NAMALWA (cell line): ENCODE measurements around the gene HDAC9.
A peak's percentile ranks its signal among the peaks of the same experiment; 100 is the strongest.

Source experiments
- DNase-seq: peaks from one replicate; pipeline ENCODE4 v3.0.0-alpha.2; 2015; ENCODE audit warnings: low spot score

Gene HDAC9

GRCh38 chr7:18494821-18495408 is 634 bp upstream of the HDAC9 start:
- no peak for DNase-seq

- DNase-seq: no peak
Measured at GRCh38 chr7:18496341-18496700, 772 bp downstream of the HDAC9 start.

DNA sequence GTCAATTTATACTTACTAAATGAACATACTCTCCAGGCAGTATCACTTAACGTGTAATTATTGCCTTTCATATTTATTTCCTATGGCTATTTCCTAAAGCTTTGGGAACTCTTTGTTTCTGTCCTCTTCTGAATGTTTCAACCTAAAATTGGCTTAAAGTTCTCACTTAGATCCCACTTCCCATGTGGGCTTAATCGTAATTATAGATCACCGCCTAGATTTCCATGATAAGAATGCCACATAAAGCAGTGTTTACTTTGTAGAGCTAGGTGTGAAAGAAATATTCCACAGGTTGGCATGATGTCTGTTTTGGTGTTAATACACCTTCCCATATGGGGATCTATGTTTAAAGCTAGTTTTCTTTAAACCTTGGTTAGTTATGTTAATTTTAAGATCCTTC is 1.5 kb downstream of the HDAC9 start:
- DNase-seq: no peak

GRCh38 chr7:18497800-18498199 is 2.3 kb downstream of the HDAC9 start:
- peak; percentile 44 for DNase-seq

DNA sequence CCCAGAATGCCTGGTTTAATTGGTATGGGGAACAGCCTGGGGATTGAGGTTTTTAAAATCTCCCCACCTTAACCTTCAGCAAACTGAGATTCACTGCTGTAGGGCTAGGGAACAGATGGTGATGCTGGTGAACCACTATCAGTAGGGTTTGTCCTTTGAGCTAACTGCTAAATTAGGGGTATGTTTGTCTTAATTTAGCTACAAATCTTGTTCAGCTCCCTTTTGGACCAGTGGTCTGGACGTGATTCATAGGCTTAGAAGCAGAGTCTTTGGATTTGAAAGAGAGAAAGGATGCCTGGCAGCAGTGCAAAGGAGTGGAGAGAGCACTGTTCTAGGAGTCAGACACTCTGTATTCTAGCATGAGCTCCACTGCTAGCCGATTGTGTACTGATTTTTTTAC is 2.8 kb downstream of the HDAC9 start:
- DNase-seq: peak; percentile 45

DNA sequence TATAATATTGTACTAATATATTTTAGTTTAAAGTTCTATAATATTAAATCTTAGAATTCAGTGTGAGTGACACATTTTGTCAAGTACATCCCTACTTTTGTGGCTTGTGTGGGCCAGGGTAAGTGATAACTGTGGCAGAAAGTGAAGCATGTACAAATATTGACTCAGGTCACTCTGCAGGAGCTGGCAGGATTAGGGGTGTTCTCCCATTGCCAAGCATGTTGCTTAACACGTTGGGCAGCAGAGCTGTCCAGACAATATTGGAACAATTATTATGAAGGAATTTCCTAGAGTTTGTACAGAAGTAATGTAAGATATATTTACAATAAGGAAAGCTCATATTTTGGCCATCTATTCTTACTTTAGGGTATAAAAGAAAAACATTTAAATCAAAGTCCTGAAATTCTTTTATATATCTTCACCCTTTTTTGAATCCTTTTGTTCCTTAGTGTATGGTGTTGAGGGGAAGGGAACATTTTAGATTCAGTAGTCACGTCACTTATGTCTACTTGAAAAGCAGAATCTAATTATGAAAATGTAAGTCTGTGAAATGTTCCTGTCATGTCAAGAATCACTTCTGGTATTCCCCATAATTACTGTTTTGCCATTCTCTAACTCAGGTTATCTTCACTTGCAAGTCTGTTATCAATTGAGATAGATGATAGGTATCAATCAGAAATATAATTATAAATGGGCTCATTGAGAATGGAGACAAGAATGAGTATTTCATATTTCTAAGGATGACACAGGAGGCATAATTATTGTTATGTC is 4.0 kb downstream of the HDAC9 start:
- DNase-seq: peak; percentile 13

GRCh38 chr7:18503126-18503866 is 7.7 kb downstream of the HDAC9 start:
- peak; percentile 32 for DNase-seq

DNA sequence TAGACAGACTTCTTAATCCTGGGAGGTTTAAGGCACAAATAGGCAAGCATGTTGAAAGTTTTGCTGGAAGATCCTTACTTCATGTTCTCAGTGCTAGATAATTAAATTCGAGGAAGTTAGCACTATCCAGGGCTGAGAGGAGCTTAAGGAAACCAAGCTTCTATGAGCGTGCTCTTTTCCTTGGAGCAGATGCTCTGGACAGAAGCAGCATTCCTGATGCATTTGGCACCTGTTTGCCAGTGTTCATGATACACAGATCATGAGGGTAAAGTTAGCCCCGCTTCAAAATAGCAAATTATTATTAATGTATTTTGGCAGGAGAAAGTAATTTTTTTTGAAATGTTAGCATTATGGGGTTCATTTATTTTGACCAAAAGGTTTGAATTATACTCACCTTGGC is 9.4 kb downstream of the HDAC9 start:
- DNase-seq: peak; percentile 20

- peak; percentile 78 for DNase-seq
Measured at GRCh38 chr7:18505870-18506460, 10.4 kb downstream of the HDAC9 start.

- DNase-seq: peak; percentile 76
Measured at GRCh38 chr7:18508443-18509427, 13.2 kb downstream of the HDAC9 start.

- no peak for DNase-seq
Measured at GRCh38 chr7:18509481-18509880, 13.9 kb downstream of the HDAC9 start.

GRCh38 chr7:18511351-18512140 is 16.0 kb downstream of the HDAC9 start:
- DNase-seq: no peak

DNA sequence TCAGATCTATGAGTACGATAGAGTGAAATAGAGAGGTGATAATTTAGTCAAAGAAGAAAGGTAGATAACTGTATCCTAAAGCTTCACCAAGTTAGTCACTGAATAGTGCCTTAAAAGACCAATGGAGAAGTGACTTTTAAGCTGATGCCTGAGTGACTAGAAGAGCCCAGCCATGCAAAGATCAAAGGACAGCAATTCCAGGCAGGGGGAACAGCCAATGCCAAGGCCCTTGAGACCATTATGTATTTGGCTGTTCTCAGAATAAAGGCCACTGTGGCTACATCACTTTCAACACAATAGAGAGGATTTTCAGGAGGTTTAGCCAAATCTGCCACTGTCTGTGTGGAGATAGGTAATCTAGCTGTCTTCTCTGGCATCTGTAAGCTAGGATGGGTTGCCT is 17.8 kb downstream of the HDAC9 start:
- DNase-seq: peak; percentile 13

GRCh38 chr7:18515067-18515466 is 19.5 kb downstream of the HDAC9 start:
- DNase-seq: no peak

DNA sequence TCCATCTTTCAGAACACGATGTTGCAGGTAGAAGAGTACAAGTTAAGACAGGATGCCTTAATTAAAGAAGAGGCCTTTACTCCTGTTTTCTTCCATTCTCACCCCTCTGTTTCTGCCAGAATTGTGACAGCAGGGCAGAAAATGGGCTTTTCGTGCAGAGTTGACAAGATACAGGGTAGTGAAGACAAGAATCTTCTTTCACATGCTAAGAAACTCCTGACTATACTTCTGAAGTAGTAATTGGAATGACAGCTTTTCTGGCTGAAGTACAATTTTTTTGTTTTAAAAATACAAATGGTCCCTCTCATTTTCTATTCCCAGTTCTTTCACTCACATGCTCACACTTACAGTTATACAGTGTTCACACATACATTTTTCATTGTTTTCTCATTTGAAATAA is 22.1 kb downstream of the HDAC9 start:
- DNase-seq: peak; percentile 16

DNA sequence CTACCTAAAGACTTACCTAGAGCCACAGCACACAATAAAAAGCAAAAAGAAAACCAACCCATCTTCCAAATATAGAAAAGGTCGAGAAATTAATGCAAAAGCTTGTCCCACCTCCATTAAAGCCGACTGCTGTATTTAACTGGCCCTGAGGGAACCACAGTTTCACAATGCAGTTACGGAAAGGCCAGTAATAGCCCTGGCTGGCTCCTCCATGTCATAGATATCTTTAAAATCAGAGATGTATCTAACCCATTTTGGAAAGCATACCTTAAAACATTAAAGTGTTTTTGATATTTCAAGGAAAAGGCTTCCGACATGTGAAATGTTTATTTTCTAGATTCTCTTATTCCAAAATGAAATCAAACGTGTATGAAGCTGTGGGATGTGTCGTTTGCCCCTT is 23.0 kb downstream of the HDAC9 start:
- DNase-seq: no peak

DNA sequence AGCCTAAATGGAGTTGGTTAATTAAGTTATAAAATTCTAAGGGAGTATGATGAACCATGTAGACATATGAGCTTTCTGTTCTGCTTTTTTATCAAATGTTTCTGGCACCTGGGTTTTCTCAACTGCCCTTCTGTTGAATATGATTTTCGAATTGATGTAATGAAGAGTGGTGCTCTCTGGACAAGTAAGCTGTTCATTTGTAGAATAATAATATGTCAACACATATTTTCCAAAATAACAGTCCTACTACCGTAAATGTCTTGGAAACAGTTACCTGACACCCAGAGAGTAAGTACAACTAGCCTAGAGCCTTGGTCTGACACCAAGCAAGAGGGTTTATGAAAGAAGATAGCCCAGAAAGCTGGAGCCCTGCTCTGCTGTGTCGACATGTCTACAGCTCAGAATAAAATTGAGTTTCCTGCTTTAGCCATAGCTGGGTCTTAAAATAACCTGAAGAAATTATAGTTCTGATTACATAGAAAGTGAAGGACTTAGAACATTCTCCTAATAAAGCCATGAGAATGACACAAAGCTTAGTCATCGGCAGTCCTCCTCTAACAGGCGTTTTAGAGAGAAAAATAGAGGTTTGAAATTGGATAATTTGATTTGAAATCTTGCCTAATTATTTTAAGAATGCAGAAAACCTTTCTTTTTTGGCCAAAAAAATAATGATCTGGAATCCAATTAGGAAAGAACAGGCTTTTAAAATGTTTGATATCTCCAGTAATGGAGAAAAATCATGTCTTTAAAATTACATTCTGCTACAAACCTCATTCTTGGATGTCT is 25.1 kb downstream of the HDAC9 start:
- DNase-seq: peak; percentile 95

DNA sequence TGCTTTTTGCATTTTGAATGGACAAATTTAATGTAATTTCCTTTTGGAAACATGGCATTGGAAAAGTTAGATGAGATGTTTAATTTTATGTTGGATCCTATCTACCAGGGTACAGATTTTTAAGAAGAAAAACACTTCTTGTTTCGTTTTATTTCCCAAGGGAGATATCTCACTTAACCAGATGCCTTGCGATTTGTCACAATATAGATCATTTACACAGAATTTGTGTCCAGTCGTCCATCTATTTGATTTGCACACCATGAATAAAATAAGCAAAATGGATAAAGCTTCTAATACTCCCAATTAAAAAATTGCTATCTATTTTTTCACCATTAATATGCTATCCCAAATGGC is 25.7 kb downstream of the HDAC9 start:
- peak; percentile 81 for DNase-seq

GRCh38 chr7:18521945-18522566 is 26.5 kb downstream of the HDAC9 start:
- peak; percentile 80 for DNase-seq

DNA sequence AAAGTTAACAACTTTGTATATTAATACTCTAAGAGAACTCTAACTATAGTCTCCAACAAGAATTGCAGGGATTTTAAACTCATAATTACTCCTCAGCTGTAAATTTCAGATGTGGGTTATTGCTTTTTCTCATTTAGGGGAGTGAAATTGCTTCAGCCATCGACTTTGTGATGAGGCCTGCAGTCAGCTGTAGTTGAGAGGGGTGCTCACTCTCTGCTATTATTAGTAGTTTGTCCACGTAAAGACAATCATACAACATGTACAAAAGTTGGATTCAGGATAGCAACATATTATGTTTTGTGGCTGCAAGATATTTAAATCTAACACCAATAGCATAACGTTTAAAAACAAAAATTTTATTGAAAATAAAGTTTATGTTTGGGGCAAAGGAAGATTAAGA is 28.7 kb downstream of the HDAC9 start:
- no peak for DNase-seq
